ENCODE measurements around the gene GLDC.

Gene GLDC

DNA sequence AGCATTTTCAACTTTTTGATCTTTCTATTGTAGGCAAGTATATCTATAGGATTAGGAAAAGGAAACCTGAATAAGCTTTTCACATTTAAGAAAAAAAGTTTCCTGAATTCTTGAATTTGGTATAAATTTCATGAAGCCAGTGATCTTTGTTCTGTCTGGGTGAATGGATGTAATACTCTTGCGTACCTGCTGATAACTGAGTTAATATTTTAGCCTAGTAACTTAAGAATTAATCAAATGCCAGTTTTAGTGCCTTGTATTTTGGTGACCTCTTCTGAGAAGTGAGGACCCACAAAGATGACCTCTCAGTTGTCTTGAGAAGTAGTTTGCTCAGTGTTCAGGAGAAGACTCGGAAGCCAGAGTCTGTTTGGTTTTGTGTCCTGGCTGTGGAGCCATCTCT is 154.7 kb downstream of the GLDC start:
- DNase-seq = no peak

GRCh38 chr9:6489099-6489498 is 156.4 kb downstream of the GLDC start:
- no peak for DNase-seq

GRCh38 chr9:6488395-6488794 is 157.1 kb downstream of the GLDC start:
- no peak for DNase-seq

DNA sequence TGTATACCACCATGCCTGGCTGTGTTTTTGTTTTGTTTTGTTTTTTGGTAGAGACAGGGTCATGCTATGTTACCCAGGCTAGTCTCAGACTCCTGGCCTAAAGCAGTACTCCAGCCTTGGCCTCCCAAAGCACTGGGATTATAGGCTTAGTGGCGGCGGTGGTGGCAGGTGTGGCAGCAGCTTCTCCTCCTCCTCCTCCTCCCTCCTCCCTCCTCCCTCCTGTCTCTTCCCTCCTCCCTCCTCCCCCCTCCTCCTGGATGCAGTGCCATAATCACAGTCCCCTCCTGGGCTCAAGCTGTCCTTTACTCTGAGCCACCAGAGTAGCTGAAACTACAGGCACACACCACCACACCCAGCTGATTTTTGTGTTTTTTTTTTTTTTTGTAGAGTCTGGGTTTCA is 161.3 kb downstream of the GLDC start:
- no peak for DNase-seq

Measured in bone marrow (tissue), 2 donors.